Fibroblast of lung (primary cell): ENCODE measurements around the gene MYO18B. TPM values are rescaled to one million over a fixed set of nuclear protein-coding genes. Genes with fewer than 3 reads are reported as not detected.
A peak's percentile ranks its signal among the peaks of the same experiment; 100 is the strongest.

Experiments
- DNase-seq, 2 donors: peaks; one replicate each; pipeline versions ENCODE4 v3.0.0 to v3.0.0-alpha.2; 2010; ENCODE audit warnings: low read depth in 2 of 2
- H2AFZ ChIP-seq: 2 replicates; pipeline ENCODE4 v1.5.1; 2012; ENCODE audit warnings: low read length, control low read depth, inconsistent platforms
- H3K27ac ChIP-seq: 2 replicates; pipeline ENCODE4 v1.5.1; 2011; ENCODE audit warnings: low read length, control low read depth; ENCODE audit not compliant: insufficient read depth
- H3K27me3 ChIP-seq: 2 replicates; pipeline ENCODE4 v1.5.1; 2011; ENCODE audit warnings: mild to moderate bottlenecking, low read length; ENCODE audit not compliant: control insufficient read depth, insufficient read depth
- H3K36me3 ChIP-seq: 2 replicates; pipeline ENCODE4 v1.5.1; 2011; ENCODE audit warnings: low read length; ENCODE audit not compliant: control insufficient read depth, insufficient read depth
- H3K4me1 ChIP-seq: 2 replicates; pipeline ENCODE4 v1.5.1; 2011; ENCODE audit warnings: low read length; ENCODE audit not compliant: control insufficient read depth, insufficient read depth; ENCODE audit errors: extremely low read depth
- H3K4me2 ChIP-seq: 2 replicates; pipeline ENCODE4 v1.5.1; 2011; ENCODE audit warnings: low read length, control low read depth; ENCODE audit not compliant: insufficient read depth; ENCODE audit errors: extremely low read depth
- H3K4me3 ChIP-seq, 4 experiments: fragments of 200-600 bp in 1 of 4; sonication (generic) in 1 of 4; replicated peaks in 1 of 4; 2 replicates each; pipeline ENCODE4 v1.5.1; 2011 to 2016; ENCODE audit warnings: low read length in 4 of 4, low read depth in 3 of 4, mild to moderate bottlenecking in 3 of 4, control low read depth in 2 of 4, inconsistent platforms in 1 of 4, mixed read lengths in 1 of 4; ENCODE audit not compliant: insufficient read depth in 1 of 4; ENCODE audit errors: control extremely low read depth in 1 of 4
- H3K79me2 ChIP-seq: 2 replicates; pipeline ENCODE4 v1.5.1; 2012; ENCODE audit warnings: mild to moderate bottlenecking, low read length, inconsistent platforms; ENCODE audit not compliant: control insufficient read depth, insufficient read depth
- H3K9ac ChIP-seq: 2 replicates; pipeline ENCODE4 v1.5.1; 2011; ENCODE audit warnings: mild to moderate bottlenecking, low read length, control low read depth; ENCODE audit not compliant: insufficient read depth
- H3K9me3 ChIP-seq: 2 replicates; pipeline ENCODE4 v1.5.1; 2012; ENCODE audit warnings: low read depth, low read length; ENCODE audit not compliant: control insufficient read depth, insufficient read depth
- H4K20me1 ChIP-seq: 2 replicates; pipeline ENCODE4 v1.5.1; 2011; ENCODE audit warnings: low read length; ENCODE audit not compliant: control insufficient read depth, insufficient read depth; ENCODE audit errors: extremely low read depth
- EZH2 ChIP-seq: IDR thresholded peaks from 2 replicates; pipeline ENCODE4 v1.5.1; 2012; ENCODE audit warnings: low read length, control low read depth, mild to moderate bottlenecking; ENCODE audit errors: missing control alignments
- polyA plus RNA-seq, 2 donors: library from polyadenylated mRNA; depleted of rRNA in 1 of 2; stranded (reverse) in 1 of 2; unstranded in 1 of 2; fragments of >200 nt; gene quantifications; 2 replicates each; pipeline ENCODE4 v1.2.1, GENCODE V29; 2011 to 2012; ENCODE audit warnings: missing spikeins in 1 of 2
- total RNA-seq: library from RNA; depleted of rRNA; stranded (reverse); fragments of >200 nt; gene quantifications from 2 replicates; pipeline ENCODE4 v1.2.1, GENCODE V29; 2014
- TF ChIP-seq, protein P1 (sequence below), 2 donors: IDR thresholded peaks in 1 of 2; conservative IDR thresholded peaks in 1 of 2; 1 replicate in 1 of 2; 2 replicates in 1 of 2; pipeline ENCODE4 v1.5.1; 2011 to 2012; ENCODE audit warnings: low read length in 2 of 2, control low read depth in 1 of 2, inconsistent platforms in 1 of 2, low read depth in 1 of 2, mild to moderate bottlenecking in 1 of 2

Gene MYO18B
- total and polyA plus RNA-seq, 2 donors (not counting 1 experiment from before 2014, with no cell fraction given), result 0.17 TPM; not detected in 1

DNA sequence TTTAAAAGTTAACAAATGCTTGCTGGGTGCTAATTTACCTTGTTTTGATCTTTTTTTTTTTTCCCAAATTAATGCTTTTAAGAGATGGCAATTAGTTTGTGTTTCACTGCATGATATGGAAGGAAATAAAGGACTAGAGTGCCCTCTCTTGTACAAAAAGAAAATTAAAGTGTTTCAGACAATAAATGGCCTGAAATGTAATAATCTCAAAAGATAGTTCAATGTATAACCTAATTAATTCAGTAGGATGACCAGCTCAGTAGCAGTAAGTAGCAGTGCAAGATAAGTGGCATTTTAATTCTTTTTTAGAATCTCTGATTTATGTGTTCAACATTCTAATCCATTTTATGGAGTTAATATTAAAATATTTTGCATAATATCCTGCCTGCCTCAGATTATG is 39.9 kb upstream of the MYO18B start:
- DNase-seq, result peak; percentile 19 to 64
- no peak overlapping the region for H3K4me3 ChIP-seq
- no peaks in the 10 kb centered on the region for H3K36me3 ChIP-seq
- H3K27me3 ChIP-seq, result no peaks in the 10 kb centered on the region
- H3K9ac ChIP-seq, result no peak overlapping the region
- H3K4me1 ChIP-seq, result peaks cover 3% of the 10 kb centered on the region
- no peak overlapping the region for H2AFZ ChIP-seq
- H3K9me3 ChIP-seq, result no peaks in the 10 kb centered on the region
- no peak overlapping the region for H3K27ac ChIP-seq
- H3K79me2 ChIP-seq, result no peaks in the 10 kb centered on the region
- no peaks in the 10 kb centered on the region for H4K20me1 ChIP-seq
- no peak overlapping the region for H3K4me2 ChIP-seq
- no peak for TF ChIP-seq EZH2
- TF ChIP-seq, protein P1, sequence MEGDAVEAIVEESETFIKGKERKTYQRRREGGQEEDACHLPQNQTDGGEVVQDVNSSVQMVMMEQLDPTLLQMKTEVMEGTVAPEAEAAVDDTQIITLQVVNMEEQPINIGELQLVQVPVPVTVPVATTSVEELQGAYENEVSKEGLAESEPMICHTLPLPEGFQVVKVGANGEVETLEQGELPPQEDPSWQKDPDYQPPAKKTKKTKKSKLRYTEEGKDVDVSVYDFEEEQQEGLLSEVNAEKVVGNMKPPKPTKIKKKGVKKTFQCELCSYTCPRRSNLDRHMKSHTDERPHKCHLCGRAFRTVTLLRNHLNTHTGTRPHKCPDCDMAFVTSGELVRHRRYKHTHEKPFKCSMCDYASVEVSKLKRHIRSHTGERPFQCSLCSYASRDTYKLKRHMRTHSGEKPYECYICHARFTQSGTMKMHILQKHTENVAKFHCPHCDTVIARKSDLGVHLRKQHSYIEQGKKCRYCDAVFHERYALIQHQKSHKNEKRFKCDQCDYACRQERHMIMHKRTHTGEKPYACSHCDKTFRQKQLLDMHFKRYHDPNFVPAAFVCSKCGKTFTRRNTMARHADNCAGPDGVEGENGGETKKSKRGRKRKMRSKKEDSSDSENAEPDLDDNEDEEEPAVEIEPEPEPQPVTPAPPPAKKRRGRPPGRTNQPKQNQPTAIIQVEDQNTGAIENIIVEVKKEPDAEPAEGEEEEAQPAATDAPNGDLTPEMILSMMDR (conservative IDR thresholded peaks at IDR 0.05 in 1 of 2, IDR thresholded peaks at IDR 0.05 in 1 of 2; ENCODE audit: low read depth in 1 of 2, low read length in 2 of 2), result peak in 1 of 2 donors; percentile 42

DNA sequence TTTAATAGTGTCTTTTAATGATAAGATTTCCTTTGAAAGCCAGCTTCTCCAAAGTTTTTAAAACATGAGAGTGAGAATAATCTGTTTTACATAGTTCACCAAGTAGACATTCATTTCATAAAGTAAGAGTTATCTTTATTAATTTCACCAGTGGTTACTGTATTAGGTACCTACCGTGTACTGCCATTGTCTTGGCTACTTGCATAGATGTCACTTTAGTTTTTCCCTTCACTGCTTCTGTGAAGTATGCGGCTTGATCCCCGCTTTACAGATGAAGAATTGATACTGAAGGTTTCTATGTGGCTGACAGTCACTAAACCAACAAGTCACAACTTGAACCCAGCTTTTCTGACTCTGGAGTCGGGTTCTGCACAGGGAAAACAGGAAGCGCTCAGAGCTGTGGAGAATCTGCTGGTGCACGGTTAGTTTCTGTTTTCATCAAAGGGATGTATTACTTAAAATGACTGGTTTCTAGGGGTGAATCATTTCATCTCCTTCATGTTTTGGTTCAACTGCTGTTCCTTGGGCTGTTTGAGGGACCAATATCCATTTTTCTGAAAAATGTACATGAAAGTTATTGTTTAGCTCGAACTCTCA is 39.3 kb upstream of the MYO18B start:
- no peaks in the 10 kb centered on the region for H3K36me3 ChIP-seq
- no peak overlapping the region for H3K4me3 ChIP-seq

DNA sequence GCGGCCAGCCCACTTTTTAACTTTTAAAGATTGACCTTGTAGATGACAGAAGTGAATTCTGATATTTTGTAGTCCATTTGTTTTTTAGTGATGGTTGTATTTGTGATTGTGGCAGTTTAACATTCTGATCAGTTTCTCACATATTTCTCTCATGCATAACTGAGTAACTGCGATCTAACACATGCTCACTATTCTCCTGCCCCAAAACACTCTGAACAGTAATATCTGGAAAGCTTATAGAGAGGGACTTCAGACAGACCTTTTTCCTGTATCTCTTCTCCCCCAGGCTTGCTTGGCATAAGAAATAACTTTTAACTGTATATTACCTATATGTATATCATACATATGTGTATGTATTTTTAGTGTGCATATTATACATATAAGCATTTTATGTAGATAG is 37.3 kb upstream of the MYO18B start:
- no peak overlapping the region for H2AFZ ChIP-seq
- H3K4me3 ChIP-seq, result no peak overlapping the region
- no peak overlapping the region for H3K4me2 ChIP-seq
- no peak overlapping the region for H3K9ac ChIP-seq
- no peaks in the 10 kb centered on the region for H3K36me3 ChIP-seq
- no peaks in the 10 kb centered on the region for H3K27me3 ChIP-seq
- H4K20me1 ChIP-seq, result no peaks in the 10 kb centered on the region
- no peaks in the 10 kb centered on the region for H3K79me2 ChIP-seq
- no peak overlapping the region for H3K27ac ChIP-seq
- TF ChIP-seq, protein P1 (conservative IDR thresholded peaks at IDR 0.05 in 1 of 2, IDR thresholded peaks at IDR 0.05 in 1 of 2; ENCODE audit: low read depth in 1 of 2, low read length in 2 of 2), result no peak
- DNase-seq, result no peak
- H3K9me3 ChIP-seq, result no peaks in the 10 kb centered on the region
- peaks cover 3% of the 10 kb centered on the region for H3K4me1 ChIP-seq

More for the DNA sequence above, 39.3 kb upstream of the MYO18B start:
- no peaks in the 10 kb centered on the region for H3K27me3 ChIP-seq
- H2AFZ ChIP-seq, result no peak overlapping the region
- H3K4me2 ChIP-seq, result no peak overlapping the region
- peaks cover 3% of the 10 kb centered on the region for H3K4me1 ChIP-seq
- H3K79me2 ChIP-seq, result no peaks in the 10 kb centered on the region
- no peaks in the 10 kb centered on the region for H3K9me3 ChIP-seq
- TF ChIP-seq, protein P1 (conservative IDR thresholded peaks at IDR 0.05 in 1 of 2, IDR thresholded peaks at IDR 0.05 in 1 of 2; ENCODE audit: low read depth in 1 of 2, low read length in 2 of 2), result no peak
- no peak for TF ChIP-seq EZH2
- no peak for DNase-seq
- no peaks in the 10 kb centered on the region for H4K20me1 ChIP-seq
- H3K9ac ChIP-seq, result no peak overlapping the region
- H3K27ac ChIP-seq, result no peak overlapping the region
